Rectal smooth muscle tissue (tissue), 1 donor: ENCODE data around the gene RNPC3.
A peak's percentile ranks its signal among the peaks of the same experiment; 100 is the strongest.
"Not testable (repeated sequence)": the region's sequence is repeated elsewhere in the genome, so short reads cannot be mapped to it uniquely, and the experiment has no call there.

Source experiments
- H3K27ac ChIP-seq: one replicate; pipeline ENCODE4 v1.7.0; 2013; ENCODE audit warnings: low read depth, low read length, inconsistent platforms
- H3K27me3 ChIP-seq: one replicate; pipeline ENCODE4 v1.7.0; 2013; ENCODE audit warnings: low read length; ENCODE audit not compliant: control insufficient read depth, insufficient read depth
- H3K36me3 ChIP-seq: one replicate; pipeline ENCODE4 v1.7.0; 2013; ENCODE audit warnings: low read length; ENCODE audit not compliant: control insufficient read depth, insufficient read depth
- H3K4me1 ChIP-seq: one replicate; pipeline ENCODE4 v1.7.0; 2013; ENCODE audit warnings: low read length; ENCODE audit not compliant: control insufficient read depth, insufficient read depth
- H3K4me3 ChIP-seq: one replicate; pipeline ENCODE4 v1.7.0; 2013; ENCODE audit warnings: low read length
- H3K9ac ChIP-seq: one replicate; pipeline ENCODE4 v1.7.0; 2013; ENCODE audit warnings: low read length

RNPC3 gene

DNA sequence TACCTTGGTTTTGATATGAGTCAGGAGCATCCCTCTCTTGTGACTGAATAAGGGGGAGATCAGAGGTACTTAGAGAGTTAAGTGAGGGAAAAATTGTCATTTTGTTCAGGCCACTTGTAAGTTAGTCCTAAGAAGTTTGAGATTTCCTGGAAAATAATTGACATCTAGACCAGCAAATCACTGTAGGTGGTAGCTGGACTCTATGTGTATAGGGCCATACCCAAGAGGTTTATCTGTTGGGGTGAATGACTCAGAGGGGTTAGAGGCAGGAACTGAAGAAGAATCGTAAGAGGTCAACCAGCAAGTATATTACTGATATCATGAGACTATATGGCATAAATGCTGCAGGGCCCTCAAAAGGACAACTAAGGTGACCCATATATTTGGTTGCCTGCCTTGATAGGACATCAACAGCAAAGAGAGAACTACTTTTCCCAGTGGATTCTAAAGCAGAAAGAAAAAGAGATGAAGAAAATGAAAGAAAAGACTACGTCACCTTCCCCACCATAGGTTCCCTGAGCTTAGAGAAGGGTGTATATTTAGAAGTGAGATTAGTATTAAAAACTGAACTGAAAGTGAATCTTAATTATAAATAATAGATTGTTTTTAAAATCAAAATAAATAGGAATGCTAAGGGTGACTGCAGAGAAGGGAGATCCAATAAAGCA lies 8.0 kb upstream of the RNPC3 start:
- Histone ChIP-seq H3K27ac (no peak overlapping the region), H3K36me3 (no peaks in the 10 kb centered on the region), H3K27me3 (no peaks in the 10 kb centered on the region), H3K9ac (no peak overlapping the region), H3K4me3 (no peak overlapping the region), H3K4me1 (no peaks in the 10 kb centered on the region)

DNA sequence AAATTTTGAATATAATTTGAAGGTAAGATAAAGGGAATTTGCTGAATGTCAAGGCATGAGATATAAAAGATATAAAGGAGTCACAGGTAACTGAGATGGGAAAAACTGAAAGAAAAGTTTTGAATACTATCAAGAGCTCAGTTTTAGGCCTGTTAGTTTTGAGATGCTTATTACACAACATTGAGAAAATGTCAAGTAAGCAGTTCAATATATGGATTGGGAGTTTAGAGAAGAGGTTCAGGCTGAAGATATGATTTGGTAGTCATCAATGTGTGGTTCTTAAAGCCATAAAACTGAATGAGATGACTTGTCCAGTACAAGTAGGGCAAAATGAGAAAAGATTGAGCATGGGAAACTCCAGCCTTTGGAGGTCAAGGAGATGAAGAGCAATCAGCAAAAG lies 4.7 kb upstream of the RNPC3 start:
- Histone ChIP-seq H3K27me3 (no peaks in the 10 kb centered on the region), H3K4me1 (peaks cover 2% of the 10 kb centered on the region), H3K36me3 (no peaks in the 10 kb centered on the region), H3K9ac (no peak overlapping the region), H3K27ac (no peak overlapping the region), H3K4me3 (no peak overlapping the region)

GRCh38 chr1:103523346-103523745 lies 2.2 kb upstream of the RNPC3 start:
- Histone ChIP-seq H3K27ac (no peak overlapping the region), H3K27me3 (no peaks in the 10 kb centered on the region), H3K36me3 (no peaks in the 10 kb centered on the region), H3K4me1 (peaks cover 8% of the 10 kb centered on the region), H3K4me3 (no peak overlapping the region), H3K9ac (no peak overlapping the region)

- Histone ChIP-seq H3K9ac (no peak overlapping the region), H3K4me1 (peaks cover 12% of the 10 kb centered on the region), H3K36me3 (no peaks in the 10 kb centered on the region), H3K4me3 (peak overlapping the region; percentile 64), H3K27me3 (no peaks in the 10 kb centered on the region), H3K27ac (no peak overlapping the region)
Measured at GRCh38 chr1:103525114-103525606, 339 bp upstream of the RNPC3 start.

DNA sequence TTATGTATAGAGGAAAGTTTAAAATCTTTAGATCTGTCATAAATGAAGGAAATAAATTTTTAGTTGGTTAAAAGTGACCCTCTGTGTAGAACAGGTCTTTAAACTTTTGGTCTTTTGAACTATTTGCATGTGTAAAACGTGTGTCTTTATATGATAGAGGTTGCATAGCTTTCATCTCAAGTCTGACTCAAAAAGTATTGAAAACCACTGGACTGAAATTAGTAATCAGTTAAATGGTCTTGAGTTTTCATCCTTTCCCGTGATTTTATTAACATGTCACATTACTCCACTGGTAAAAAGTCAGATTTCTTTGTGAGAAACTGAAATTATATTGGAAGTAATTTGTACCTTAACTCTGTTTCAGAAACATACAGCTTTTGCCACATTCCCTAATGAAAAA lies 1.8 kb downstream of the RNPC3 start:
- H3K4me1 ChIP-seq, result peaks cover 12% of the 10 kb centered on the region
- H3K27ac ChIP-seq, result no peak overlapping the region
- no peak overlapping the region for H3K9ac ChIP-seq
- peak overlapping the region; percentile 83 for H3K4me3 ChIP-seq
- H3K36me3 ChIP-seq, result no peaks in the 10 kb centered on the region
- H3K27me3 ChIP-seq, result no peaks in the 10 kb centered on the region

DNA sequence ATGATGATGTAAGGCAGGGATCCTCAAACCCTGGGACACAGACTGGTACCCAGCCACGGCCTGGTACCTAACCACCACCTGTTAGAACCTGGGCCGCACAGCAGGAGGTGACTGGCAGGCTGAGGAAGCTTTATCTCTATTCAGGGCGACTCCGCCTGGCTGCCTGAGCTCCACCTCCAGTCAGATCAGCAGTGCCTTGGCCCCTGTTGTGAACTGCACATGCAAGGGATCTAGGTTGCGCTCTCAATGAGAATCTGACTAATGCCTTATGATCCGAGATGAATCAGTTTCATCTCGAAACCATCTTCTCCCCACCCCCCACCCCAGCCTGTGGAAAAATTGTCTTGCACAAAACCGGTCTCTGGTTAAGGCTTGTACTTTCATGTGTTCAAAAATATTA lies 4.2 kb downstream of the RNPC3 start:
- no peak overlapping the region for H3K27ac ChIP-seq
- H3K36me3 ChIP-seq, result no peaks in the 10 kb centered on the region
- no peak overlapping the region for H3K9ac ChIP-seq
- no peak overlapping the region for H3K4me3 ChIP-seq
- no peaks in the 10 kb centered on the region for H3K27me3 ChIP-seq
- peaks cover 12% of the 10 kb centered on the region for H3K4me1 ChIP-seq

DNA sequence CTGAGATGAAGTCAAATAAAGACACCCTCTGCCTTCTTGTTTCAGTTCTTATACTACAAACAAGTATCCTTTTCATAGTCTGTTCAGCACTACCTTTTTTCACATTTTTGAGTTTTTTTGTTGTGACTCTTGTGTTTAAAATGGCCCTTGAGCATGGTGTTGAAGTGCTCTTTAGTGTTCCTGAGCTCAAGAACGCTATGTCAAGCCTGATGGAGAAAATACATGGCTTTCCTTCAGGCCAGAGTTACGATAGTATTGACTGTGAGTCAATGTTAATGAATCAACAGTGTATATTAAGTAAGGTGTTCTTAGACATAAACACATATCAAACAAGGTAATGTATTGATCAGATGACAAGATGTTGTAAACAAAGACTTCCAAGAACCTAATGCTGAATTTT lies 12.7 kb downstream of the RNPC3 start:
- Histone ChIP-seq H3K4me1 (no peaks in the 10 kb centered on the region), H3K9ac (no peak overlapping the region), H3K36me3 (peaks cover 19% of the 10 kb centered on the region), H3K27me3 (no peaks in the 10 kb centered on the region), H3K27ac (no peak overlapping the region), H3K4me3 (no peak overlapping the region)

DNA sequence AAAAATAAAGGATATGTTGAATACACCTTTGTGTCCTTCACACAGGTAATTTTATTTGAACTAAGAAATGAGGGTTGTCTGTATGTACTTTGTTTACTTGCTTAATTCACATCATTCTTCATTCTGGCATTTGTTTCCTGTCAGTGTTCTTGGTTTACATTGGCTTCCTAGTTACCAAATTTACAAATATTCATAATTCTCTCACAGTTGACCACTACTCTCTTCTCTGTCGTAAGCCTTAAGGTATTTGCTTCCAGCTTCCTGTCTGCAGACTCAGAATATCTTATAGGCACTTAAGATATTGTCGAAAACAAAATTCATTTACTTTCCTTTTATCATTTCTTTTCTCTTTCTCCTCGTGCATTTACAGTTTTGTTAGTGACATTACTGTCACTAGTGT lies 15.9 kb downstream of the RNPC3 start:
- Histone ChIP-seq H3K27me3 (no peaks in the 10 kb centered on the region), H3K36me3 (peaks cover 22% of the 10 kb centered on the region)

DNA sequence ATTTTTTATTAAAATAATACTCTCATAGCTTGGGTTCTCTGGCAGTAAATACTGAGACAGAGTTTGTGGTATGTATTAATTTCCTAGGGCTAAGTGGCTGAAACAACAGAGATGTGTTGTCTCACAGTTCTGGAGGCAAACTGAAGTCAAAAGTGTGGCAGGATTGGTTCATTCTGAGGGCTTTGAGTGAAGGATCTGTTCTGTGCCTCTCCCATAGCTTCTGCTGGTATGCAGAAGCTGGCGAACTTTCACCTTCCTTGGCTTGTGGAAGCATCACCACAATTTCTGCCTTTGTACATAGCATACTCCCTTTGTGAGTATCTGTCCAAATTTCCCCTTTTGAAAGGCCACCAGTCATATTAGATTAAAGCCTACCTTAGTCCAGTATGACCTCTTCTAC lies 21.0 kb downstream of the RNPC3 start:
- Histone ChIP-seq H3K27ac (no peak overlapping the region), H3K9ac (no peak overlapping the region), H3K4me1 (no peaks in the 10 kb centered on the region), H3K36me3 (peaks cover 18% of the 10 kb centered on the region), H3K27me3 (no peaks in the 10 kb centered on the region), H3K4me3 (no peak overlapping the region)

More for the DNA sequence above, 15.9 kb downstream of the RNPC3 start:
- no peak overlapping the region for H3K27ac ChIP-seq
- no peak overlapping the region for H3K9ac ChIP-seq
- no peaks in the 10 kb centered on the region for H3K4me1 ChIP-seq
- no peak overlapping the region for H3K4me3 ChIP-seq

GRCh38 chr1:103547840-103548239 lies 22.3 kb downstream of the RNPC3 start:
- no peaks in the 10 kb centered on the region for H3K4me1 ChIP-seq
- no peak overlapping the region for H3K27ac ChIP-seq
- H3K9ac ChIP-seq, result no peak overlapping the region
- H3K4me3 ChIP-seq, result no peak overlapping the region
- no peaks in the 10 kb centered on the region for H3K27me3 ChIP-seq
- H3K36me3 ChIP-seq, result peaks cover 15% of the 10 kb centered on the region

- Histone ChIP-seq H3K4me3 (no peak overlapping the region), H3K36me3 (no peaks in the 10 kb centered on the region), H3K9ac (no peak overlapping the region), H3K27me3 (no peaks in the 10 kb centered on the region), H3K4me1 (no peaks in the 10 kb centered on the region), H3K27ac (no peak overlapping the region)
Measured at GRCh38 chr1:103560427-103560826, 34.9 kb downstream of the RNPC3 start.

- H3K27me3 ChIP-seq, H3K4me1 ChIP-seq, H3K9ac ChIP-seq, H3K27ac ChIP-seq, H3K4me3 ChIP-seq, H3K36me3 ChIP-seq: not testable (repeated sequence)
Measured at GRCh38 chr1:103561124-103561523, 35.6 kb downstream of the RNPC3 start.

GRCh38 chr1:103561643-103562395 lies 36.3 kb downstream of the RNPC3 start:
- Histone ChIP-seq H3K27ac (no peak overlapping the region), H3K27me3 (no peaks in the 10 kb centered on the region), H3K4me3 (no peak overlapping the region), H3K9ac (no peak overlapping the region), H3K36me3 (no peaks in the 10 kb centered on the region), H3K4me1 (no peaks in the 10 kb centered on the region)
